Neural cell (in vitro differentiated cells): ENCODE measurements around the gene AFF3. TPM values are rescaled to one million over a fixed set of nuclear protein-coding genes. Genes with fewer than 3 reads are reported as not detected.

Experiments
- H2AFZ ChIP-seq: fragments of 200-600, 300-800 bp; sonication (generic), shearing (Covaris generic); 2 replicates; pipeline ENCODE4 v1.6.0; 2014; ENCODE audit warnings: low read depth, mild to moderate bottlenecking, antibody characterized with exemption, low read length, moderate library complexity
- H3F3A ChIP-seq: fragments of 200-600 bp; shearing (Covaris generic); 2 replicates; pipeline ENCODE4 v1.6.1; 2016; ENCODE audit warnings: mild to moderate bottlenecking, moderate library complexity, mixed read lengths, antibody characterized with exemption, low read length; ENCODE audit not compliant: insufficient read depth, poor library complexity, severe bottlenecking
- H3K27ac ChIP-seq: fragments of 200-600, 300-800 bp; sonication (generic), shearing (Covaris generic); 2 replicates; pipeline ENCODE4 v1.5.1; 2014; ENCODE audit warnings: mild to moderate bottlenecking, low read length, moderate library complexity
- H3K27me3 ChIP-seq: fragments of 300-800, 200-600 bp; sonication (generic), shearing (Covaris generic); 2 replicates; pipeline ENCODE4 v1.6.0; 2014; ENCODE audit warnings: mild to moderate bottlenecking, low read depth, low read length, moderate library complexity; ENCODE audit not compliant: insufficient read depth
- H3K36me3 ChIP-seq: fragments of 300-800, 200-600 bp; sonication (generic), shearing (Covaris generic); 2 replicates; pipeline ENCODE4 v1.5.1; 2014; ENCODE audit warnings: mild to moderate bottlenecking, antibody characterized with exemption, low read length, moderate library complexity; ENCODE audit not compliant: insufficient read depth
- H3K4me2 ChIP-seq: fragments of 300-800, 200-600 bp; sonication (generic), shearing (Covaris generic); 2 replicates; pipeline ENCODE4 v1.6.0; 2014; ENCODE audit warnings: mild to moderate bottlenecking, low read length
- H3K4me3 ChIP-seq: fragments of 300-800, 200-600 bp; sonication (generic), shearing (Covaris generic); 2 replicates; pipeline ENCODE4 v1.5.1; 2014; ENCODE audit warnings: mild to moderate bottlenecking, low read length, moderate library complexity
- H3K79me2 ChIP-seq: fragments of 200-600 bp; shearing (Covaris generic); replicated peaks from 2 replicates; pipeline ENCODE4 v1.6.0; 2014; ENCODE audit warnings: mild to moderate bottlenecking, low read length, moderate library complexity; ENCODE audit not compliant: insufficient read depth
- H3K9ac ChIP-seq: fragments of 300-800, 200-600 bp; sonication (generic), shearing (Covaris generic); 2 replicates; pipeline ENCODE4 v1.6.1; 2016; ENCODE audit warnings: mild to moderate bottlenecking, low read length, mixed read lengths
- H3K9me2 ChIP-seq: fragments of 200-600 bp; shearing (Covaris generic); 2 replicates; pipeline ENCODE4 v1.6.1; 2016; ENCODE audit warnings: mild to moderate bottlenecking, low read length, mixed read lengths; ENCODE audit not compliant: insufficient read depth
- H3K9me3 ChIP-seq: fragments of 200-600, 300-800 bp; sonication (generic), shearing (Covaris generic); 2 replicates; pipeline ENCODE4 v1.6.1; 2016; ENCODE audit warnings: mild to moderate bottlenecking, mixed run types, low read length, moderate library complexity, mixed read lengths
- H4K20me1 ChIP-seq: fragments of 200-600 bp; shearing (Covaris generic); 2 replicates; pipeline ENCODE4 v1.6.1; 2016; ENCODE audit warnings: mild to moderate bottlenecking, mixed run types; ENCODE audit not compliant: insufficient read depth
- CTCF ChIP-seq: fragments of 450-650 bp; IDR thresholded peaks from 2 replicates; pipeline ENCODE4 v1.5.1; 2014; ENCODE audit warnings: antibody characterized with exemption, mild to moderate bottlenecking, moderate library complexity; ENCODE audit not compliant: poor library complexity, severe bottlenecking
- EP300 ChIP-seq: fragments of 450-650 bp; conservative IDR thresholded peaks from 2 replicates; pipeline ENCODE4 v1.6.1; 2014; ENCODE audit warnings: antibody characterized with exemption, mild to moderate bottlenecking, moderate library complexity; ENCODE audit not compliant: poor library complexity, severe bottlenecking
- EZH2 ChIP-seq: fragments of 200-600, 300-800 bp; shearing (Covaris generic), sonication (generic); IDR thresholded peaks from 2 replicates; pipeline ENCODE4 v1.6.1; 2014; ENCODE audit warnings: antibody characterized with exemption, low read length, borderline replicate concordance, mild to moderate bottlenecking; ENCODE audit not compliant: insufficient read depth, poor library complexity, severe bottlenecking
- MXI1 ChIP-seq: fragments of 450-650 bp; conservative IDR thresholded peaks from 2 replicates; pipeline ENCODE4 v1.6.1; 2014; ENCODE audit warnings: antibody characterized with exemption, mild to moderate bottlenecking; ENCODE audit not compliant: poor library complexity, severe bottlenecking
- POLR2AphosphoS5 ChIP-seq: IDR thresholded peaks from 2 replicates; pipeline ENCODE4 v1.6.1; 2012
- RAD21 ChIP-seq: fragments of 450-650 bp; conservative IDR thresholded peaks from 2 replicates; pipeline ENCODE4 v1.6.1; 2014; ENCODE audit warnings: antibody characterized with exemption, mild to moderate bottlenecking, moderate library complexity
- REST ChIP-seq: IDR thresholded peaks from 2 replicates; pipeline ENCODE4 v1.6.1; 2012; ENCODE audit warnings: borderline replicate concordance
- SMC3 ChIP-seq: fragments of 450-650 bp; conservative IDR thresholded peaks from 2 replicates; pipeline ENCODE4 v1.6.1; 2014; ENCODE audit warnings: antibody characterized with exemption, mild to moderate bottlenecking, moderate library complexity; ENCODE audit not compliant: poor library complexity
- TAF1 ChIP-seq: IDR thresholded peaks from 2 replicates; pipeline ENCODE4 v1.6.1; 2012; ENCODE audit warnings: low read depth
- polyA plus RNA-seq: library from polyadenylated mRNA; depleted of rRNA; stranded (reverse); fragments of >200 nt; gene quantifications from 2 replicates; pipeline ENCODE4 v1.2.3, GENCODE V29; 2014

AFF3 gene
- polyA plus RNA-seq, 1 donor from 2014 or later = 5.1 TPM

GRCh38 chr2:100009743-100010142 is 132.6 kb downstream of the AFF3 start:
- no peaks in the 10 kb centered on the region for H3F3A ChIP-seq
- no peaks in the 10 kb centered on the region for H4K20me1 ChIP-seq
- H3K4me2 ChIP-seq = no peak overlapping the region
- no peak overlapping the region for H2AFZ ChIP-seq
- H3K9me2 ChIP-seq = no peaks in the 10 kb centered on the region
- H3K9ac ChIP-seq = no peak overlapping the region
- H3K27ac ChIP-seq = no peak overlapping the region
- H3K9me3 ChIP-seq = no peaks in the 10 kb centered on the region
- peaks cover 6% of the 10 kb centered on the region for H3K36me3 ChIP-seq
- TF ChIP-seq EP300 (no peak), SMC3 (no peak), TAF1 (no peak), POLR2AphosphoS5 (no peak), RAD21 (no peak), REST (no peak), CTCF (no peak), EZH2 (no peak), MXI1 (no peak)
- no peak overlapping the region for H3K4me3 ChIP-seq
- H3K79me2 ChIP-seq = no peaks in the 10 kb centered on the region
- no peaks in the 10 kb centered on the region for H3K27me3 ChIP-seq

- H4K20me1 ChIP-seq = no peaks in the 10 kb centered on the region
- H3K4me2 ChIP-seq = no peak overlapping the region
- no peaks in the 10 kb centered on the region for H3K79me2 ChIP-seq
- H3K27ac ChIP-seq = no peak overlapping the region
- no peak overlapping the region for H2AFZ ChIP-seq
- no peak overlapping the region for H3K4me3 ChIP-seq
- TF ChIP-seq MXI1 = no peak
- TF ChIP-seq RAD21 = no peak
- no peak for TF ChIP-seq EP300
- TF ChIP-seq SMC3 = no peak
- TF ChIP-seq CTCF = no peak
- no peak for TF ChIP-seq POLR2AphosphoS5
- TF ChIP-seq TAF1 = no peak
- TF ChIP-seq REST = no peak
- TF ChIP-seq EZH2 = no peak
- no peaks in the 10 kb centered on the region for H3K9me2 ChIP-seq
- H3K9ac ChIP-seq = no peak overlapping the region
- no peaks in the 10 kb centered on the region for H3F3A ChIP-seq
- H3K27me3 ChIP-seq = no peaks in the 10 kb centered on the region
- H3K36me3 ChIP-seq = peaks cover 6% of the 10 kb centered on the region
- H3K9me3 ChIP-seq = no peaks in the 10 kb centered on the region
Observed at GRCh38 chr2:100008956-100009355, 133.4 kb downstream of the AFF3 start.
